IMR-90 (cell line): ENCODE results near the gene RNF123. TPM values are rescaled to one million over a fixed set of nuclear protein-coding genes. Genes with fewer than 3 reads are reported as not detected.
"Not testable (repeated sequence)": the region's sequence is repeated elsewhere in the genome, so short reads cannot be mapped to it uniquely, and the experiment has no call there.

Source experiments
- ATAC-seq: fragments of 200-7000 bp; cut with Tn5 transposase; 2 replicates; pipeline ENCODE4 v1.9.1; 2020; ENCODE audit warnings: low read depth, mild to moderate bottlenecking, moderate library complexity
- BruUV-seq: library from RNA; stranded (reverse); fragments of 400-500 nt; replicated peaks from 2 replicates; lab custom pipeline; 2021; lab: Mats Ljungman, UMichigan
- CTCF ChIA-PET: fragments of 300-600 bp; formaldehyde crosslinking; extraction: SDS; loops from one replicate; lab custom pipeline; 2021; ENCODE audit warnings: antibody characterized with exemption; lab: Yijun Ruan, JAX
- POLR2A ChIA-PET: fragments of 300-600 bp; sonication (Branson Sonifier 250); formaldehyde crosslinking; loops from one replicate; lab custom pipeline; 2022; ENCODE audit warnings: antibody characterized with exemption; ENCODE audit not compliant: unreplicated experiment; lab: Charles Lee
- DNase-seq: peaks from one replicate; pipeline ENCODE4 v3.0.0; 2013
- H2AFZ ChIP-seq: replicated peaks from 2 replicates; pipeline ENCODE3; 2013; ENCODE audit warnings: low read length, mild to moderate bottlenecking; ENCODE audit not compliant: poor library complexity
- H2AK5ac ChIP-seq: 2 replicates; pipeline ENCODE4 v1.6.1; 2013; ENCODE audit warnings: low read depth, low read length, inconsistent platforms
- H2AK9ac ChIP-seq: replicated peaks from 2 replicates; pipeline ENCODE3; 2013; ENCODE audit warnings: mild to moderate bottlenecking, low read depth, low read length, moderate library complexity; ENCODE audit not compliant: poor library complexity
- H2BK120ac ChIP-seq: 2 replicates; pipeline ENCODE4 v1.6.1; 2013; ENCODE audit warnings: low read depth, low read length, inconsistent platforms
- H2BK15ac ChIP-seq: 3 replicates; pipeline ENCODE4 v1.6.1; 2013; ENCODE audit warnings: low read depth, low read length, inconsistent platforms
- H2BK20ac ChIP-seq: 2 replicates; pipeline ENCODE4 v1.6.1; 2013; ENCODE audit warnings: low read depth, mild to moderate bottlenecking, inconsistent platforms, low read length, moderate library complexity
- H2BK5ac ChIP-seq: 2 replicates; pipeline ENCODE4 v1.6.1; 2013; ENCODE audit warnings: mild to moderate bottlenecking, low read depth, low read length, inconsistent platforms; ENCODE audit not compliant: poor library complexity, severe bottlenecking
- H3K14ac ChIP-seq: replicated peaks from 2 replicates; pipeline ENCODE4 v1.6.1; 2013; ENCODE audit warnings: low read depth, low read length, inconsistent platforms
- H3K18ac ChIP-seq: 2 replicates; pipeline ENCODE4 v1.6.1; 2013; ENCODE audit warnings: low read depth, low read length, control low read depth
- H3K23ac ChIP-seq: 2 replicates; pipeline ENCODE4 v1.6.1; 2013; ENCODE audit warnings: low read depth, low read length, inconsistent platforms
- H3K27ac ChIP-seq: 2 replicates; pipeline ENCODE4 v1.5.1; 2013; ENCODE audit warnings: mild to moderate bottlenecking, control low read depth, low read length; ENCODE audit not compliant: insufficient read depth
- H3K27me3 ChIP-seq: 2 replicates; pipeline ENCODE4 v1.6.1; 2013; ENCODE audit warnings: low read length; ENCODE audit not compliant: control insufficient read depth, insufficient read depth
- H3K36me3 ChIP-seq: 2 replicates; pipeline ENCODE4 v1.6.1; 2013; ENCODE audit warnings: low read length, mixed read lengths; ENCODE audit not compliant: control insufficient read depth, insufficient read depth
- H3K4ac ChIP-seq: 2 replicates; pipeline ENCODE4 v1.6.1; 2013; ENCODE audit warnings: low read depth, low read length, inconsistent platforms
- H3K4me1 ChIP-seq: 2 replicates; pipeline ENCODE4 v1.6.1; 2013; ENCODE audit warnings: low read length, mixed read lengths; ENCODE audit not compliant: control insufficient read depth, insufficient read depth
- H3K4me2 ChIP-seq: 2 replicates; pipeline ENCODE4 v1.6.1; 2013; ENCODE audit warnings: low read depth, mild to moderate bottlenecking, control low read depth, low read length, moderate library complexity
- H3K4me3 ChIP-seq: 2 replicates; pipeline ENCODE4 v1.5.1; 2013; ENCODE audit warnings: low read depth, mild to moderate bottlenecking, control low read depth, low read length, moderate library complexity; ENCODE audit not compliant: insufficient read depth
- H3K56ac ChIP-seq: 2 replicates; pipeline ENCODE4 v1.6.1; 2013; ENCODE audit warnings: low read length, inconsistent platforms; ENCODE audit not compliant: insufficient read depth; ENCODE audit errors: extremely low read depth
- H3K79me1 ChIP-seq, 2 experiments: 2 replicates each; pipeline ENCODE4 v1.6.1; 2013; ENCODE audit warnings: low read length in 2 of 2, inconsistent platforms in 1 of 2, low read depth in 1 of 2
- H3K9ac ChIP-seq: 2 replicates; pipeline ENCODE4 v1.6.1; 2013; ENCODE audit warnings: low read depth, low read length, control low read depth
- H3K9me1 ChIP-seq: 2 replicates; pipeline ENCODE4 v1.6.1; 2013; ENCODE audit warnings: low read length, inconsistent platforms; ENCODE audit not compliant: insufficient read depth
- H3K9me3 ChIP-seq: 2 replicates; pipeline ENCODE4 v1.6.1; 2013; ENCODE audit warnings: low read length; ENCODE audit not compliant: control insufficient read depth, insufficient read depth
- H4K20me1 ChIP-seq: 2 replicates; pipeline ENCODE4 v1.6.1; 2013; ENCODE audit warnings: low read length, inconsistent platforms; ENCODE audit not compliant: insufficient read depth
- H4K5ac ChIP-seq: 2 replicates; pipeline ENCODE4 v1.6.1; 2013; ENCODE audit warnings: mild to moderate bottlenecking, low read depth, low read length, control low read depth
- H4K8ac ChIP-seq, 2 experiments: 2 replicates each; pipeline ENCODE4 v1.6.1; 2013; ENCODE audit warnings: low read depth in 2 of 2, low read length in 2 of 2, control low read depth in 1 of 2, inconsistent platforms in 1 of 2
- H4K91ac ChIP-seq: 2 replicates; pipeline ENCODE4 v1.6.1; 2013; ENCODE audit warnings: low read depth, low read length, inconsistent platforms; ENCODE audit not compliant: insufficient read depth
- WGBS, 2 experiments: methylation state at CpG; one replicate each; pipeline versions ENCODE4 v1.1.5 to v1.1.7; 2013; ENCODE audit warnings: missing lambda C conversion rate in 2 of 2; ENCODE audit not compliant: insufficient read length in 1 of 2; ENCODE audit errors: extremely low coverage in 2 of 2; 5-methylcytosine and 5-hydroxymethylcytosine counted together
- dilution Hi-C: fragments of 300-500 bp; cut with HindIII; formaldehyde crosslinking; loops from one replicate; pipeline ENCODE4 v1.14.3; 2018; ENCODE audit warnings: low sequenced_read_pairs; ENCODE audit not compliant: unreplicated experiment
- in situ Hi-C: fragments of 300-500 bp; cut with MboI; formaldehyde crosslinking; loops from 3 replicates; pipeline ENCODE4 v1.14.3; 2019; ENCODE audit warnings: low sequenced_read_pairs, inconsistent platforms, mixed read lengths
- intact Hi-C: fragments of 100-400 bp; cut with micrococcal nuclease; formaldehyde crosslinking; loops from 2 replicates; pipeline ENCODE4 v1.10.0; 2022
- polyA plus RNA-seq, 3 experiments: library from polyadenylated mRNA; depleted of rRNA; stranded (reverse); fragments of >200 nt; gene quantifications; 2 replicates each; pipeline ENCODE4 v1.2.3, GENCODE V29; 2012; ENCODE audit warnings: low replicate concordance in 1 of 3
- total RNA-seq: library from RNA; depleted of rRNA; stranded (reverse); fragments of >200 nt; gene quantifications from 2 replicates; pipeline ENCODE4 v1.2.3, GENCODE V29; 2012

RNF123 gene
- total and polyA plus RNA-seq, 2 of the 4 experiments (the other 2 are of a cell fraction): 13.4 to 37.7 TPM

DNA sequence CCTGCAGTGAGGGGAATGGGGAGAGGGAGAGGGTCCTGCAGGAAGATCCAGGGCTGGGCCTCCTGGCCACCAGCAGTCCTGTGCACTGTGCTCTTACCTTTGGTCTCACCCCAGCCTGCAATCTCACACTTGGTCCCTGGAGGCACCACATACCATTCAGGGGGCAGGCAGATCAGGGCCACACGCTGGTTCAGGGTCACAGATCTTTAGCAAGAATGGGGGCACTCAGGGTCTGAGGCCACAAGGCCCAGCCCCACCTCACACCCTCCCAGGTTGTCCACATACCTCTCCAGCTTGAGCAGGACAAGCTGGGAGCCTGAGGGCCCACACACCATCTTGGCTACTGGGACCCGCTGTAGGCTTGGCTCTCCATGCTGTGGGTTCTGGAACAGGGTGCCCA is 4.9 kb upstream of the RNF123 start:
- H2BK5ac ChIP-seq, intact Hi-C loops, H2BK120ac ChIP-seq, H3K27ac ChIP-seq, H3K27me3 ChIP-seq, H3K79me1 ChIP-seq, H3K9ac ChIP-seq, H3K56ac ChIP-seq, H3K9me3 ChIP-seq, H3K4ac ChIP-seq, dilution Hi-C loops, POLR2A ChIA-PET, H2BK15ac ChIP-seq, H2AFZ ChIP-seq, BruUV-seq, CTCF ChIA-PET, H2AK5ac ChIP-seq, H3K4me1 ChIP-seq, H3K14ac ChIP-seq, H4K8ac ChIP-seq, H3K4me2 ChIP-seq, H3K9me1 ChIP-seq, in situ Hi-C loops, H3K23ac ChIP-seq, H4K5ac ChIP-seq, H3K18ac ChIP-seq, H4K20me1 ChIP-seq, ATAC-seq, H2BK20ac ChIP-seq, DNase-seq, H4K91ac ChIP-seq, H3K4me3 ChIP-seq, H2AK9ac ChIP-seq: not testable (repeated sequence)
- H3K36me3 ChIP-seq: peaks cover 45% of the 10 kb centered on the region
- no CpG with 5 or more reads among the region's 2 CpGs for WGBS, 2 experiments

GRCh38 chr3:49685103-49685502 is 4.3 kb upstream of the RNF123 start:
- H2BK20ac ChIP-seq, H4K8ac ChIP-seq, CTCF ChIA-PET, H3K4ac ChIP-seq, H3K27ac ChIP-seq, H2AFZ ChIP-seq, dilution Hi-C loops, H3K14ac ChIP-seq, BruUV-seq, DNase-seq, intact Hi-C loops, H3K4me3 ChIP-seq, H3K4me1 ChIP-seq, H3K79me1 ChIP-seq, H2AK9ac ChIP-seq, H3K18ac ChIP-seq, ATAC-seq, H2BK5ac ChIP-seq, H2AK5ac ChIP-seq, in situ Hi-C loops, H3K4me2 ChIP-seq, H3K56ac ChIP-seq, H3K27me3 ChIP-seq, H4K91ac ChIP-seq, POLR2A ChIA-PET, H4K20me1 ChIP-seq, H3K9ac ChIP-seq, H4K5ac ChIP-seq, H3K9me3 ChIP-seq, H3K9me1 ChIP-seq, H2BK120ac ChIP-seq, H2BK15ac ChIP-seq, H3K23ac ChIP-seq: not testable (repeated sequence)
- 80% methylated on average over 2 of the region's 10 CpGs; no CpG with 5 or more reads in 1 of the 2 experiments for WGBS, 2 experiments
- peaks cover 39% of the 10 kb centered on the region for H3K36me3 ChIP-seq
